ENCODE data around the gene EIF1B.

EIF1B gene

GRCh38 chr3:40339871-40340270 lies 30.4 kb downstream of the EIF1B start:
- no peak for TF ChIP-seq CTCF (IDR thresholded peaks at IDR 0.05; ENCODE audit: insufficient read depth, low read depth, low read length, missing control alignments)

GRCh38 chr3:40340541-40341170 lies 31.1 kb downstream of the EIF1B start:
- no peak for DNase-seq (ENCODE audit: low read depth)
- no peak overlapping the region for H3K4me3 ChIP-seq (ENCODE audit: low read length)

More at GRCh38 chr3:40339871-40340270, 30.4 kb downstream of the EIF1B start:
- no peak overlapping the region for H3K4me3 ChIP-seq (ENCODE audit: low read length)
- DNase-seq (ENCODE audit: low read depth): no peak

GRCh38 chr3:40341671-40342070 lies 32.2 kb downstream of the EIF1B start:
- no peak overlapping the region for H3K4me3 ChIP-seq (ENCODE audit: low read length)
- no peak for TF ChIP-seq CTCF (IDR thresholded peaks at IDR 0.05; ENCODE audit: insufficient read depth, low read depth, low read length, missing control alignments)
- no peak for DNase-seq (ENCODE audit: low read depth)

More at GRCh38 chr3:40340541-40341170, 31.1 kb downstream of the EIF1B start:
- no peak for TF ChIP-seq CTCF (IDR thresholded peaks at IDR 0.05; ENCODE audit: insufficient read depth, low read depth, low read length, missing control alignments)

GRCh38 chr3:40350529-40350928 lies 41.0 kb downstream of the EIF1B start:
- no peak overlapping the region for H3K4me3 ChIP-seq (ENCODE audit: low read length)
- TF ChIP-seq CTCF (IDR thresholded peaks at IDR 0.05; ENCODE audit: insufficient read depth, low read depth, low read length, missing control alignments): no peak
- no peak for DNase-seq (ENCODE audit: low read depth)

GRCh38 chr3:40355410-40355809 lies 45.9 kb downstream of the EIF1B start:
- no peak for DNase-seq (ENCODE audit: low read depth)
- H3K4me3 ChIP-seq (ENCODE audit: low read length): no peak overlapping the region
- no peak for TF ChIP-seq CTCF (IDR thresholded peaks at IDR 0.05; ENCODE audit: insufficient read depth, low read depth, low read length, missing control alignments)

GRCh38 chr3:40358454-40358853 lies 48.9 kb downstream of the EIF1B start:
- DNase-seq (ENCODE audit: low read depth): no peak
- no peak overlapping the region for H3K4me3 ChIP-seq (ENCODE audit: low read length)
- no peak for TF ChIP-seq CTCF (IDR thresholded peaks at IDR 0.05; ENCODE audit: insufficient read depth, low read depth, low read length, missing control alignments)
